Astrocyte of the cerebellum (primary cell): ENCODE measurements around the gene PEX19.
"Not testable (repeated sequence)": the region's sequence is repeated elsewhere in the genome, so short reads cannot be mapped to it uniquely, and the experiment has no call there.

Source experiments
- DNase-seq: peaks from one replicate; pipeline ENCODE4 v3.0.0-alpha.2; 2011; ENCODE audit warnings: low read depth
- H3K4me3 ChIP-seq: 2 replicates; pipeline ENCODE4 v1.5.1; 2011; ENCODE audit warnings: mild to moderate bottlenecking, low read depth, low read length, moderate library complexity
- in situ Hi-C: cut with HindIII; loops from 2 replicates; pipeline ENCODE4 v1.10.0; 2017; ENCODE audit warnings: low sequenced_read_pairs
- TF ChIP-seq, protein P1 (sequence below): IDR thresholded peaks from 2 replicates; pipeline ENCODE4 v1.5.1; 2012; ENCODE audit warnings: low read length, low read depth, moderate library complexity, mild to moderate bottlenecking; ENCODE audit errors: missing control alignments

PEX19 gene

GRCh38 chr1:160300173-160300572 lies 15.2 kb upstream of the PEX19 start:
- TF ChIP-seq, protein P1, sequence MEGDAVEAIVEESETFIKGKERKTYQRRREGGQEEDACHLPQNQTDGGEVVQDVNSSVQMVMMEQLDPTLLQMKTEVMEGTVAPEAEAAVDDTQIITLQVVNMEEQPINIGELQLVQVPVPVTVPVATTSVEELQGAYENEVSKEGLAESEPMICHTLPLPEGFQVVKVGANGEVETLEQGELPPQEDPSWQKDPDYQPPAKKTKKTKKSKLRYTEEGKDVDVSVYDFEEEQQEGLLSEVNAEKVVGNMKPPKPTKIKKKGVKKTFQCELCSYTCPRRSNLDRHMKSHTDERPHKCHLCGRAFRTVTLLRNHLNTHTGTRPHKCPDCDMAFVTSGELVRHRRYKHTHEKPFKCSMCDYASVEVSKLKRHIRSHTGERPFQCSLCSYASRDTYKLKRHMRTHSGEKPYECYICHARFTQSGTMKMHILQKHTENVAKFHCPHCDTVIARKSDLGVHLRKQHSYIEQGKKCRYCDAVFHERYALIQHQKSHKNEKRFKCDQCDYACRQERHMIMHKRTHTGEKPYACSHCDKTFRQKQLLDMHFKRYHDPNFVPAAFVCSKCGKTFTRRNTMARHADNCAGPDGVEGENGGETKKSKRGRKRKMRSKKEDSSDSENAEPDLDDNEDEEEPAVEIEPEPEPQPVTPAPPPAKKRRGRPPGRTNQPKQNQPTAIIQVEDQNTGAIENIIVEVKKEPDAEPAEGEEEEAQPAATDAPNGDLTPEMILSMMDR: no peak
- in situ Hi-C loops: no loop called here
- no peak for DNase-seq
- H3K4me3 ChIP-seq: no peak overlapping the region

- TF ChIP-seq, protein P1: no peak
- DNase-seq: no peak
- in situ Hi-C loops: loop anchor here (10.0 kb wide), 1 partner anchor 191 kb away; no protein-coding TSS in a partner anchor
- no peak overlapping the region for H3K4me3 ChIP-seq
These were observed 11.1 kb upstream of the PEX19 start for GRCh38 chr1:160296036-160296435.

GRCh38 chr1:160293020-160293968 lies 8.4 kb upstream of the PEX19 start:
- no peak overlapping the region for H3K4me3 ChIP-seq
- TF ChIP-seq, protein P1: no peak
- in situ Hi-C loops: loop anchor here (5.0 to 10.0 kb wide), 2 partner anchors 96 to 188 kb away; no protein-coding TSS in a partner anchor
- DNase-seq: no peak

DNA sequence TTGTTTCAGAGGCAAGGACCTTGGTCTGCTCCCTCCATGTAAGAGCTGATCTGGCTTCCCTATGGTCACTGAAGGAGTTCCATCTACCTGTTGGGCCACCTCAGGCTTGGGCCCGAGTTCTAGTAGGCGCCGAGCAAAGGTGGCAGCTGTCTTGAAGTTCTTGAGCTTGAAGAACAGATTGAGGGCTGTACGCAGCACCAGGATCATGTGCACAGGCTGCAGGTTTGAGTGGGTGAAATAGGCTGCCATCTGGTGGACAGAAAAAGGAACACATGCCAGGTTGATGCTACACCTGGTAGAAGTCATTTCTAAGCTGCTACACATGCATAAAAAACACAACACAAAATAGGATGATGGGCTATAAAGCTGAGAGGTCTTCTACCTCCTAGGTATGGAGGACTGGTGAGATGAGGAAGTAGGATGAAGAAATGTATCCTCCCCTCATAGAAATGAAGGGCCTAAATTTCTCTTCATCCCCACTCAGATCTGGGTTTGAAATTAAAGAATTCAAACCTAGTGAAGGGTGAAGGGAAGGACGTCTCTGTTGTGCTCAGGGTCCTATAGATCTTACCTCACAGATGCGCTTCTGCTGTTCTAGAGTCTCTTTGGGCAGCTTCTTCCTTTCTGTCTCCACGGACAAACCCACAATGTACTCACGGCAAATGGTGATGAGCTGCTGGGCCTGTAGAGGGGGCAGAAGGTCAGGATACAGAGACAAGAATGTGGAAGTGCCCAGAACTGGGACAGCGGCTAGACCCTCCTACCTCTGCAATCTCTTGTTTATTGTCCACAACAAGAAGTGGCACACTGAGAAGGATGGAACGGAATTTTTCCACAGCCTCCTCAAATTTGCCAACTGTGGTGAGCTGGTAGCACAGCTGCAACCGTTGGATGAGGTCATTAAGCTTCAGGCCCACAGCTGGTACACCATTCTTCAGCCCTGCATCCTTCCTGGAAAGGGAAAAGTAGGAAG lies 6.6 kb upstream of the PEX19 start:
- peak; percentile 54 for DNase-seq
- no peak overlapping the region for H3K4me3 ChIP-seq
- in situ Hi-C loops: loop anchor here (5.0 to 10.0 kb wide), 2 partner anchors 94 to 187 kb away; no protein-coding TSS in a partner anchor
- TF ChIP-seq, protein P1: peak; percentile 82

DNA sequence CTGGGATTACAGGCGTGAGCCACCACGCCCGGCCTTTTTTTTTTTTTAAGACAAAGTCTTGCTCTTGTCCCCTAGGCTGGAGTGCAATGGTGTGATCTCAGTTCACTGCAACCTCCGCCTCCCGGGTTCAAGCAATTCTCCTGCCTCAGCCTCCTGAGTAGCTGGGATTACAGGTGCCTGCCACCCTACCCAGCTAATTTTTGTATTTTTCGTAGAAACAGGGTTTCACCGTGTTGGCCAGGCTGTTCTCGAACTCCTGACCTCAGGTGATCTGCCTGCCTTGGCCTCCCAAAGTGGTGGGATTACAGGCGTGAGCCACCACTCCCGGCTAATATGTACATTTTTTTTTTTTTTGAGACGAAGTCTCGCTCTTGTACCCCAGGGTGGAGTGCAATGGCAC lies 2.8 kb upstream of the PEX19 start:
- DNase-seq, H3K4me3 ChIP-seq, in situ Hi-C loops: not testable (repeated sequence)

DNA sequence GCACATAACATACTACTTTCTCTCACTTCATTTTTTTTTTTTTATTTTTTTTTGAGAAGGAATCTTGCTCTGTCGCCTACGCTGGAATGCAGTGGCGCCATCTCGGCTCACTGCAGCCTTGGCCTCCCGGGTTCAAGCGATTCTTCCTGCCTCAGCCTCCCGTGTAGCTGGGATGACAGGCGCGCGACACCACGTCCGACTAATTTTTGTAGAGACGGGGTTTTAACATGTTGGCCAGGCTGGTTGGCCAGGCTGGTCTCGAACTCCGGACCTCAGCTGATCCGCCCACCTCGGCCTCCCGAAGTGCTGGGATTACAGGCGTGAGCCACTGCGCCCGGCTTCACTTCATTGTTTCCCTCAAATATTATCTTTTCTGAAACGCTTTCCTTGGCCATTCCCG lies 573 bp upstream of the PEX19 start:
- H3K4me3 ChIP-seq: peak overlapping the region; percentile 96
- TF ChIP-seq, protein P1: no peak
- no peak for DNase-seq
- in situ Hi-C loops: no loop called here
